Heart right ventricle (tissue), 16 donors: Measurements from ENCODE around the gene DGKB. TPM values are rescaled to one million over a fixed set of nuclear protein-coding genes. Genes with fewer than 3 reads are reported as not detected.

Experiments
- ATAC-seq, 8 donors: fragments of 200-7000 bp; cut with Tn5 transposase; one replicate each; pipeline ENCODE4 v1.9.1; 2020; ENCODE audit warnings: mild to moderate bottlenecking in 8 of 8, moderate library complexity in 8 of 8, moderate number of reproducible peaks in 1 of 8
- DNase-seq, 2 donors: peaks; one replicate each; pipeline ENCODE4 v3.0.0-alpha.2; 2020
- H3K27ac ChIP-seq, 10 donors: fragments of 200-600 bp; sonication (generic) in 2 of 10; one replicate each; pipeline versions ENCODE4 v1.5.0 to v1.8.0; 2020 to 2022; ENCODE audit warnings: mild to moderate bottlenecking in 3 of 10
- H3K27me3 ChIP-seq, 7 donors: fragments of 200-600 bp; one replicate each; pipeline ENCODE4 v1.8.0; 2021 to 2022; ENCODE audit warnings: mild to moderate bottlenecking in 2 of 7
- H3K36me3 ChIP-seq, 9 donors: fragments of 200-600 bp; sonication (generic) in 1 of 9; one replicate each; pipeline versions ENCODE4 v1.5.0 to v1.8.0; 2020 to 2022; ENCODE audit warnings: mild to moderate bottlenecking in 2 of 9
- H3K4me1 ChIP-seq, 9 donors: fragments of 200-600 bp; sonication (generic) in 1 of 9; one replicate each; pipeline versions ENCODE4 v1.5.0 to v1.8.0; 2020 to 2022; ENCODE audit warnings: mild to moderate bottlenecking in 4 of 9
- H3K4me3 ChIP-seq, 10 donors: fragments of 200-600 bp; sonication (generic) in 2 of 10; one replicate each; pipeline versions ENCODE4 v1.5.0 to v1.8.0; 2020 to 2022; ENCODE audit warnings: mild to moderate bottlenecking in 7 of 10, moderate library complexity in 2 of 10
- H3K9me3 ChIP-seq, 11 donors: fragments of 200-600 bp in 10 of 11; sonication (generic) in 2 of 11; one replicate each; pipeline versions ENCODE4 v1.5.0 to v1.8.0; 2013 to 2022; ENCODE audit warnings: mild to moderate bottlenecking in 2 of 11, control low read depth in 1 of 11, moderate library complexity in 1 of 11
- WGBS, 2 donors: extraction: QIAGEN DNeasy Blood & Tissue Kit; methylation state at CpG; one replicate each; pipeline ENCODE4 v1.1.7; 2013; ENCODE audit warnings: inconsistent platforms in 1 of 2; 5-methylcytosine and 5-hydroxymethylcytosine counted together
- intact Hi-C, 10 donors: fragments of 100-400 bp; cut with DNase I; formaldehyde crosslinking; loops; one replicate each; pipeline versions ENCODE4 v1.11.1 to v1.14.2; 2022
- polyA plus RNA-seq, 2 donors: library from polyadenylated mRNA; stranded (reverse); fragments of 200-250 nt; gene quantifications; one replicate each; pipeline ENCODE4 v1.2.3, GENCODE V29; 2013
- total RNA-seq, 10 donors: library from RNA; stranded (reverse); fragmentation: NEBNext Ultra II Directional in 3 of 10; extraction: Animal tissue kit (Norgen Biotek cat#: 25700) in 3 of 10; gene quantifications; one replicate each; pipeline versions ENCODE4 v1.2.1 to v1.2.4, GENCODE V29; 2021 to 2023
- TF ChIP-seq, protein P1 (sequence below), 9 donors: fragments of 200-600 bp; sonication (generic) in 2 of 9; IDR thresholded peaks; one replicate each; pipeline versions ENCODE4 v1.5.0 to v1.8.0; 2021 to 2022; ENCODE audit warnings: antibody characterized with exemption in 9 of 9, mild to moderate bottlenecking in 5 of 9, moderate library complexity in 1 of 9
- donor health status: Arrhythmogenic right ventricular cardiomyopathy.
- donor health status: ischemic (EF 13 %, LVEDD 7.1; RV severe dilation, severe dysfunction).
- donor health status: healthy with polysubstance abuse.
- donor health status: DM: no; HTN: yes; CAD: no.
- donor health status: DM: no; HTN: no; CAD: no.
- donor health status: ischemic (EF 25% LVEDD 6.9; RV normal size, moderate dysfunction).
- donor health status: ischemic (EF 25% LVEDD 5.7; RV mildly dilated, moderate dysfunction).
- donor health status: healthy.
- donor health status: DM: yes; HTN: yes; CAD: no.
- donor health status: Ischemic cardiomyopathy.
- donor health status: ischemic (EF 35%, LVEDD 5.7; RV mildly dilated, moderate dysfunction).
- donor health status: nonischemic (EF 11% LVEDD 7.7; RV severe dilation, severe dysfunction).
- donor health status: DM: yes; HTN: yes; CAD: no.
- donor health status: PGD.
- donor health status: ischemic (EF 29% LVEDD 5.4; RV normal size, mild dysfunction).
- donor health status: nonischemic (EF 23%, LVEDD 6.1; RV moderate dilation, normal function).

DGKB gene
- total and polyA plus RNA-seq, 12 donors: under 0.01 to 1.2 (median 0.77) TPM

DNA sequence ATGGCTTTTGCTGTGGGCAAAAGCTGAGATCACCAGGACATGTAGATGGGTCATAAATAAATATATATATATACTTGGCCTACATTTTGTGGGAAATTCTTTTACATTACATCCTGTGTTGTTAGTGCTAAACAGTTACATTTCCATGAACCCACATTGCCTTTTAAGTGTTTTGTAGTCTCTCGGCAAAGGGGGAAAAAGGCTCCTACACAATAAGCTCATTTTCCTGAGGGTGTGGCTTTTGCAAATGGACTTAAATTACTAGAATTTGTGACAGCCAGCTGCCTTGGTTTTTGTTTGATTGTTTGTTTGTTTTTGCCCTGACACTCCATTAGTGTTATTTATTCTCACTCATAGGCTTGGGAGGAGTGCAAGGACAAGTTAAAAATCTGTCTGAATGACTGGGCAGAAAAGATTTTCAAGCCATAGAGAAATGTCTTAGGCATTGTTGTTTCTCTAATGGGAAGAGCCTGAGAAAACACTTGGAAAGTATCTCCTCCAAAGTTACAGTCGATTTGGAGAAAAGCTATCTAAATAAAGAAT is 128.8 kb downstream of the DGKB start:
- intact Hi-C loops: no loop called here
- no peaks in the 10 kb centered on the region for H3K4me1 ChIP-seq
- DNase-seq (no peak), ATAC-seq (no peak)
- H3K36me3 ChIP-seq: no peaks in the 10 kb centered on the region
- 65 to 76% methylated on average over 2 of the region's 2 CpGs for WGBS, 2 donors
- TF ChIP-seq, protein P1, sequence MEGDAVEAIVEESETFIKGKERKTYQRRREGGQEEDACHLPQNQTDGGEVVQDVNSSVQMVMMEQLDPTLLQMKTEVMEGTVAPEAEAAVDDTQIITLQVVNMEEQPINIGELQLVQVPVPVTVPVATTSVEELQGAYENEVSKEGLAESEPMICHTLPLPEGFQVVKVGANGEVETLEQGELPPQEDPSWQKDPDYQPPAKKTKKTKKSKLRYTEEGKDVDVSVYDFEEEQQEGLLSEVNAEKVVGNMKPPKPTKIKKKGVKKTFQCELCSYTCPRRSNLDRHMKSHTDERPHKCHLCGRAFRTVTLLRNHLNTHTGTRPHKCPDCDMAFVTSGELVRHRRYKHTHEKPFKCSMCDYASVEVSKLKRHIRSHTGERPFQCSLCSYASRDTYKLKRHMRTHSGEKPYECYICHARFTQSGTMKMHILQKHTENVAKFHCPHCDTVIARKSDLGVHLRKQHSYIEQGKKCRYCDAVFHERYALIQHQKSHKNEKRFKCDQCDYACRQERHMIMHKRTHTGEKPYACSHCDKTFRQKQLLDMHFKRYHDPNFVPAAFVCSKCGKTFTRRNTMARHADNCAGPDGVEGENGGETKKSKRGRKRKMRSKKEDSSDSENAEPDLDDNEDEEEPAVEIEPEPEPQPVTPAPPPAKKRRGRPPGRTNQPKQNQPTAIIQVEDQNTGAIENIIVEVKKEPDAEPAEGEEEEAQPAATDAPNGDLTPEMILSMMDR (IDR thresholded peaks at IDR 0.05): no peak
- H3K27me3 ChIP-seq: no peaks in the 10 kb centered on the region
- H3K27ac ChIP-seq: no peak overlapping the region
- no peak overlapping the region for H3K4me3 ChIP-seq
- peaks cover 0 to 18% (median 0%) of the 10 kb centered on the region in 11 donors for H3K9me3 ChIP-seq

DNA sequence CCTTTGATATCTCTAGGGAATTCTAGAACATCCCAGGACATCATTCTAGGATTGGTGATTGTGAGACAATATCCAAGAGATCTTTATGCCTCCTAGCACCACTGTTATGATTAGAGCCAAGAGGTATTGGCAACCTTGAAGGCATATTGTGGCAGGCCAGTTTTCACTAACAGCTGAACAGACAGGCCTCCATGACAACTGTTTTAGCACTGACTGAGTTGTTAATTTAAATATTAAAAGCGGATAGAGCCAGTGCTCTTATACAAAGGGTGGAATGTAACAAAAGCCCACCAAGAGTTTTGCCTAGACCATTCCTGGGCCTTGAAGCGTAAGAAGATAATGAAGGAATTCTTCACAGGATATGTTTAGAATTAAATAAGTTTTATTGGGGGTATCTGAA is 131.9 kb downstream of the DGKB start:
- Histone ChIP-seq H3K4me1 (no peaks in the 10 kb centered on the region), H3K4me3 (no peak overlapping the region), H3K27me3 (no peaks in the 10 kb centered on the region), H3K27ac (no peak overlapping the region), H3K36me3 (no peaks in the 10 kb centered on the region), H3K9me3 (no peaks in the 10 kb centered on the region)
- no peak for ATAC-seq
- intact Hi-C loops: no loop called here
- 94% methylated on average over 2 of the region's 2 CpGs for WGBS, 2 donors
- DNase-seq: no peak
- TF ChIP-seq, protein P1 (IDR thresholded peaks at IDR 0.05): no peak

DNA sequence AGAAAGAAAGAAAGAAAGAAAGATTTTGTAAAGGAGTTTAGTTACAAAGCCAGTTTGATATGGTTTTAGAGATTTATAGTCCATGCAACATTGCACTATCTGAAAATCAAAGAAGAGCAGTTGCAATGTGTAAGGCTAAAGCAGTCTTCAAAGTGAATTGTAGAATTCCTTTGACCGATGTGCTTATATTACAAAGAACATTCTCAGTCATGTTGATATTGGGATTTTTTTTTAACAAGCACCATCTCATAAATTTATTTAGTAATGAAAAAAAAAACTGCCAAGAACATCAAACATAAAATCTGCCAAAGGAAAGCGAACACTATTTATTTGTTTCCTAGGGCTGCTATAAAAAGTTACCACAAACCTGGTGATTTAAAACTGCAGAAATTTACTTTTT is 133.3 kb downstream of the DGKB start:
- Histone ChIP-seq H3K4me3 (no peak overlapping the region), H3K27ac (no peak overlapping the region), H3K9me3 (no peaks in the 10 kb centered on the region), H3K36me3 (no peaks in the 10 kb centered on the region), H3K27me3 (no peaks in the 10 kb centered on the region), H3K4me1 (no peaks in the 10 kb centered on the region)
- intact Hi-C loops: no loop called here
- 88 to 91% methylated on average over 2 of the region's 2 CpGs for WGBS, 2 donors
- DNase-seq: no peak
- no peak for ATAC-seq
- TF ChIP-seq, protein P1 (IDR thresholded peaks at IDR 0.05): no peak

DNA sequence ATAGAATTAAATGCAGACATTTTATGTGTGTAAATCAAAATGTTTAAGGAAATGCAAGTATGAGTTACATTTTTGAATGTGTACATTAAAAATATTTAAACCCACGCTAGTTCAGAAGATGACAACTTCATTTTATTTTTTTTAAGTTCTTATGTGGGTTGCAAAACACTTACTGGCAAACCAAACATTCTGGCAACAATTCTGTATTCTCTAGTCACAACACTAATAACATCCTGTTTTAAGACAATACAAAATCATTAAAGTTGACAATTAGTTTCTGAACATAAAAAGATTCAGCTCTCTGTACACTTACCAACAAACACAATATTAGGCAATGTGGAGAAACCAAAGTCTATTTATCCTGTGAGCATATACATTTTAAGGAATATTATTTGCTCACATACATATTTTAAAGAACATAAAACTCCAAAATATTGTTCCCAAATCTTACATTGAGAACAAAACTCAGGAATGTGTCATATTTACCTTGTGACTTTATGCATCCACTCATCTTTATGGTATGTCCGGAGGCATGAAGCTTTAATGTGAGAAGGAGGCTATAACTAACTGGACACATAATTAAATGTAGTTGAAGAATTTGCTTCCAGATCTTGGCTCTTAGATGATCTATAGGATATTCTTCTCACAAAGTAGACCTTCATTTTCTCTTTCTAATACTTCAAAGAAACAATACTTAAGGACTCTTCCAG is 134.7 kb downstream of the DGKB start:
- DNase-seq (no peak), ATAC-seq (no peak)
- intact Hi-C loops: no loop called here

More for the DNA sequence above, 134.7 kb downstream of the DGKB start:
- H3K27me3 ChIP-seq: no peaks in the 10 kb centered on the region
- no peak overlapping the region for H3K4me3 ChIP-seq
- no peaks in the 10 kb centered on the region for H3K9me3 ChIP-seq
- no peak overlapping the region for H3K27ac ChIP-seq
- H3K36me3 ChIP-seq: no peaks in the 10 kb centered on the region
- WGBS, 2 donors: 75 to 92% methylated on average over 2 of the region's 2 CpGs
- TF ChIP-seq, protein P1 (IDR thresholded peaks at IDR 0.05): no peak
- H3K4me1 ChIP-seq: peaks cover 0 to 2% (median 0%) of the 10 kb centered on the region in 9 donors
